Measurements from ENCODE around the gene SPO11. TPM values are rescaled to one million over a fixed set of nuclear protein-coding genes. Genes with fewer than 3 reads are reported as not detected.
A peak's percentile ranks its signal among the peaks of the same experiment; 100 is the strongest.

The SPO11 gene
- total RNA-seq, 1 experiment from 2014 or later: not detected

GRCh38 chr20:57289391-57290177, 40.0 kb upstream of the SPO11 start:
- no peaks in the 10 kb centered on the region for H3K27me3 Mint-ChIP-seq (ENCODE audit: insufficient read depth, unreplicated experiment)
- intact Hi-C loops (cut with micrococcal nuclease; ENCODE audit: unreplicated experiment): no loop called here
- BruUV-seq (replicated peaks): no TSS peak
- H3K36me3 Mint-ChIP-seq (ENCODE audit: insufficient read depth, unreplicated experiment): no peaks in the 10 kb centered on the region
- ChIA-PET CTCF (interaction anchor here (0.9 to 4.3 kb wide), 7 partner anchors 9 to 44 kb away, joined by 3 to 29 read pairs (median 6); no protein-coding TSS in a partner anchor), POLR2A (no interaction called here)
- H3K27ac Mint-ChIP-seq (ENCODE audit: unreplicated experiment): peak overlapping the region; percentile 28
- no peaks in the 10 kb centered on the region for H3K9me3 Mint-ChIP-seq (ENCODE audit: unreplicated experiment)
- Histone ChIP-seq H3K4me1 (peaks cover 86% of the 10 kb centered on the region), H3K36me3 (ENCODE audit: control insufficient read depth, insufficient read depth, low read length) (no peaks in the 10 kb centered on the region), H3K9me3 (no peaks in the 10 kb centered on the region), H3K27me3 (replicated peaks; ENCODE audit: control insufficient read depth, insufficient read depth, low read length) (no peaks in the 10 kb centered on the region), H3K4me3 (ENCODE audit: low read depth, low read length) (no peak overlapping the region)
- no peak for DNase-seq
- peaks cover 69% of the 10 kb centered on the region for H3K4me1 Mint-ChIP-seq (ENCODE audit: low read depth, unreplicated experiment)
- no peak for TF ChIP-seq CTCF (IDR thresholded peaks at IDR 0.05; ENCODE audit: insufficient read depth in 1 of 2, low read depth in 1 of 2, low read length in 1 of 2, severe bottlenecking in 1 of 2, unreplicated experiment in 1 of 2)
- H3K4me3 Mint-ChIP-seq (ENCODE audit: unreplicated experiment): no peak overlapping the region

GRCh38 chr20:57290178-57290484, 39.5 kb upstream of the SPO11 start:
- no peak for TF ChIP-seq CTCF (IDR thresholded peaks at IDR 0.05; ENCODE audit: insufficient read depth in 1 of 2, low read depth in 1 of 2, low read length in 1 of 2, severe bottlenecking in 1 of 2, unreplicated experiment in 1 of 2)
- ChIA-PET POLR2A (no interaction called here), CTCF (interaction anchor here (1.5 to 4.3 kb wide), 4 partner anchors 10 to 45 kb away, joined by 3 to 29 read pairs (median 6); no protein-coding TSS in a partner anchor)
- H3K27ac Mint-ChIP-seq (ENCODE audit: unreplicated experiment): peak overlapping the region; percentile 28
- H3K36me3 ChIP-seq (ENCODE audit: control insufficient read depth, insufficient read depth, low read length): no peaks in the 10 kb centered on the region
- H3K4me3 ChIP-seq (ENCODE audit: low read depth, low read length): no peak overlapping the region
- H3K9me3 Mint-ChIP-seq (ENCODE audit: unreplicated experiment): no peaks in the 10 kb centered on the region
- H3K4me1 ChIP-seq: peaks cover 86% of the 10 kb centered on the region
- peaks cover 75% of the 10 kb centered on the region for H3K4me1 Mint-ChIP-seq (ENCODE audit: low read depth, unreplicated experiment)
- H3K36me3 Mint-ChIP-seq (ENCODE audit: insufficient read depth, unreplicated experiment): no peaks in the 10 kb centered on the region
- no TSS peak for BruUV-seq (replicated peaks)
- H3K4me3 Mint-ChIP-seq (ENCODE audit: unreplicated experiment): no peak overlapping the region
- intact Hi-C loops (cut with micrococcal nuclease; ENCODE audit: unreplicated experiment): no loop called here
- H3K27me3 ChIP-seq (replicated peaks; ENCODE audit: control insufficient read depth, insufficient read depth, low read length): no peaks in the 10 kb centered on the region
- no peaks in the 10 kb centered on the region for H3K27me3 Mint-ChIP-seq (ENCODE audit: insufficient read depth, unreplicated experiment)
- no peaks in the 10 kb centered on the region for H3K9me3 ChIP-seq
- DNase-seq: no peak

- BruUV-seq (replicated peaks): no TSS peak
- Mint-ChIP-seq H3K9me3 (ENCODE audit: unreplicated experiment) (no peaks in the 10 kb centered on the region), H3K27me3 (ENCODE audit: insufficient read depth, unreplicated experiment) (no peaks in the 10 kb centered on the region), H3K27ac (ENCODE audit: unreplicated experiment) (peak overlapping the region; percentile 28), H3K4me3 (ENCODE audit: unreplicated experiment) (no peak overlapping the region), H3K4me1 (ENCODE audit: low read depth, unreplicated experiment) (peaks cover 75% of the 10 kb centered on the region), H3K36me3 (ENCODE audit: insufficient read depth, unreplicated experiment) (no peaks in the 10 kb centered on the region)
- intact Hi-C loops (cut with micrococcal nuclease; ENCODE audit: unreplicated experiment): no loop called here
- Histone ChIP-seq H3K4me3 (ENCODE audit: low read depth, low read length) (no peak overlapping the region), H3K4me1 (peaks cover 91% of the 10 kb centered on the region), H3K9me3 (no peaks in the 10 kb centered on the region), H3K27me3 (replicated peaks; ENCODE audit: control insufficient read depth, insufficient read depth, low read length) (no peaks in the 10 kb centered on the region), H3K36me3 (ENCODE audit: control insufficient read depth, insufficient read depth, low read length) (no peaks in the 10 kb centered on the region)
- POLR2A ChIA-PET: no interaction called here
- peak; percentile 51 to 74 for TF ChIP-seq CTCF (IDR thresholded peaks at IDR 0.05; ENCODE audit: insufficient read depth in 1 of 2, low read depth in 1 of 2, low read length in 1 of 2, severe bottlenecking in 1 of 2, unreplicated experiment in 1 of 2)
- DNase-seq: peak in 1 of 2 experiments; percentile 66
- CTCF ChIA-PET: interaction anchor here (2.0 to 4.8 kb wide), 2 partner anchors 15 to 42 kb away, joined by 6 to 17 read pairs; no protein-coding TSS in a partner anchor
Measured at GRCh38 chr20:57291003-57291402, 38.6 kb upstream of the SPO11 start.

Measured in Caco-2 (cell line).